Measurements from ENCODE around the gene MIEF2. TPM values are rescaled to one million over a fixed set of nuclear protein-coding genes. Genes with fewer than 3 reads are reported as not detected.

MIEF2 gene
- total and polyA plus RNA-seq, 12 donors: 4.1 to 46.6 (median 22.9) TPM

- intact Hi-C loops (cut with DNase I): no loop called here
Observed at GRCh38 chr17:18267927-18268711, 7.7 kb downstream of the MIEF2 start.

GRCh38 chr17:18270046-18270931 is 9.8 kb downstream of the MIEF2 start:
- H3K27ac ChIP-seq: no peak overlapping the region
- H3K4me1 ChIP-seq (replicated peaks in 1 of 2): peaks cover 0 to 3% of the 10 kb centered on the region in 2 donors
- WGBS, 4 donors: 86 to 90% (median 88%) methylated on average over 8 to 14 of the region's 14 CpGs
- intact Hi-C loops (cut with DNase I): no loop called here
- TF ChIP-seq POLR2A (IDR thresholded peaks at IDR 0.05) (no peak), CTCF (IDR thresholded peaks at IDR 0.05) (no peak)
- H3K9me3 ChIP-seq (replicated peaks in 1 of 3): no peaks in the 10 kb centered on the region
- no peaks in the 10 kb centered on the region for H3K27me3 ChIP-seq
- DNase-seq: no peak
- H3K36me3 ChIP-seq (replicated peaks in 1 of 2): peaks cover 0 to 15% of the 10 kb centered on the region in 2 donors
- H3K4me3 ChIP-seq: no peak overlapping the region

More at GRCh38 chr17:18267927-18268711, 7.7 kb downstream of the MIEF2 start:
- Histone ChIP-seq H3K4me3 (no peak overlapping the region), H3K4me1 (replicated peaks in 1 of 2) (peaks cover under 1 to 5% of the 10 kb centered on the region in 2 donors), H3K27me3 (no peaks in the 10 kb centered on the region), H3K36me3 (replicated peaks in 1 of 2) (peaks cover 0 to 28% of the 10 kb centered on the region in 2 donors), H3K27ac (peak overlapping the region in 3 of 5 donors; percentile 19 to 72 (median 43)), H3K9me3 (replicated peaks in 1 of 3) (no peaks in the 10 kb centered on the region)
- peak in 2 of 7 donors; percentile 56 to 57 for DNase-seq
- TF ChIP-seq POLR2A (IDR thresholded peaks at IDR 0.05) (peak in 1 of 2 donors; percentile 5), CTCF (IDR thresholded peaks at IDR 0.05) (no peak)
- WGBS, 4 donors: 32 to 39% (median 37%) methylated on average over 8 to 14 of the region's 14 CpGs

DNA sequence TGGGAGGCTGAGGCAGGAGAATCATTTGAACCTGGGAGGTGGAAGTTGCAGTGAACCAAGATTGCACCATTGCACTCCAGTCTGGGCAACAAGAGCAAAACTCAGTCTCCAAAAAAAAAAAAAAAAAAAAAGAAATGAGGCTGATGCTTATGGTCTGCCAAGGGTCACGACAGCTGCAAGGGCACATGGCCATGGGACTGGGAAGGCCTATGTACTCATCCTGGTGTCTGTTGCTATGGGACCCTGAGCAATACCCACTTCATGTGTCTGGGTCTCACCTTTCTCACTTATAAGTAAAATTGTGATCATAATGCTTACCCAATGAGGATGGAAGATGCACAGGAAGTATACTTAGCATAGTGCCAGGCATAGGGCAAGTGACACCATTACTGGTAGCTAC is 16.6 kb downstream of the MIEF2 start:
- Histone ChIP-seq H3K9me3 (replicated peaks in 1 of 3) (no peaks in the 10 kb centered on the region), H3K36me3 (replicated peaks in 1 of 2) (peaks cover 0 to 67% of the 10 kb centered on the region in 2 donors), H3K4me3 (no peak overlapping the region), H3K4me1 (replicated peaks in 1 of 2) (no peaks in the 10 kb centered on the region), H3K27me3 (no peaks in the 10 kb centered on the region), H3K27ac (no peak overlapping the region)
- DNase-seq: no peak
- TF ChIP-seq POLR2A (IDR thresholded peaks at IDR 0.05) (no peak), CTCF (IDR thresholded peaks at IDR 0.05) (no peak)
- intact Hi-C loops (cut with DNase I): no loop called here
- 75 to 93% (median 76%) methylated on average over 1 of the region's 1 CpG for WGBS, 4 donors

DNA sequence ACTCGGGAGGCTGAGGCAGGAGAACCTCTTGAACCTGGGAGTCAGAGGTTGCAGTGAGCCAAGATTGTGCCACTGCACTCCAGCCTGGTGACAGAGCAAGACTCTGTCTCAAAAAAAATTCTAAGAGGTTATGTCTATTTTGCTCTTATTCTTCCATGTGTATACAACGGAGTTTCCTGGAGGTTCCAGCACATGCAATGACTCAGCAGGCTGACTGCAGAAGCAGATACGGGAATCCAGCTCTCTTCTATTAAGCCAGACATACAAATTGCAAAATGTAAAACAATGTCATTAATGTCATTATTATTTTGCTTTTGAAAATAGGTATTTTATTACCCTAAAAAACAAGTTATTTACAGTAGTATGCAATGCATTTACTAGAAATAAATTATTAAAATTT is 18.4 kb downstream of the MIEF2 start:
- peaks cover 0 to 85% of the 10 kb centered on the region in 2 donors for H3K36me3 ChIP-seq (replicated peaks in 1 of 2)

More for the DNA sequence above, 18.4 kb downstream of the MIEF2 start:
- Histone ChIP-seq H3K4me1 (replicated peaks in 1 of 2) (no peaks in the 10 kb centered on the region), H3K4me3 (no peak overlapping the region), H3K27me3 (no peaks in the 10 kb centered on the region), H3K9me3 (replicated peaks in 1 of 3) (no peaks in the 10 kb centered on the region), H3K27ac (no peak overlapping the region)
- intact Hi-C loops (cut with DNase I): no loop called here
- 77 to 87% (median 82%) methylated on average over 3 of the region's 3 CpGs for WGBS, 4 donors
- no peak for DNase-seq
- no peak for TF ChIP-seq CTCF (IDR thresholded peaks at IDR 0.05)
- no peak for TF ChIP-seq POLR2A (IDR thresholded peaks at IDR 0.05)
